CD4-positive, alpha-beta T cell treated with Interferon gamma for 1 hour (primary cell): Measurements from ENCODE around the gene CHIT1.
A peak's percentile ranks its signal among the peaks of the same experiment; 100 is the strongest.
"Not testable (repeated sequence)": the region's sequence is repeated elsewhere in the genome, so short reads cannot be mapped to it uniquely, and the experiment has no call there.

Experiments used
- DNase-seq: peaks from one replicate; pipeline ENCODE4 v3.0.0-alpha.2; 2020

Gene CHIT1

DNA sequence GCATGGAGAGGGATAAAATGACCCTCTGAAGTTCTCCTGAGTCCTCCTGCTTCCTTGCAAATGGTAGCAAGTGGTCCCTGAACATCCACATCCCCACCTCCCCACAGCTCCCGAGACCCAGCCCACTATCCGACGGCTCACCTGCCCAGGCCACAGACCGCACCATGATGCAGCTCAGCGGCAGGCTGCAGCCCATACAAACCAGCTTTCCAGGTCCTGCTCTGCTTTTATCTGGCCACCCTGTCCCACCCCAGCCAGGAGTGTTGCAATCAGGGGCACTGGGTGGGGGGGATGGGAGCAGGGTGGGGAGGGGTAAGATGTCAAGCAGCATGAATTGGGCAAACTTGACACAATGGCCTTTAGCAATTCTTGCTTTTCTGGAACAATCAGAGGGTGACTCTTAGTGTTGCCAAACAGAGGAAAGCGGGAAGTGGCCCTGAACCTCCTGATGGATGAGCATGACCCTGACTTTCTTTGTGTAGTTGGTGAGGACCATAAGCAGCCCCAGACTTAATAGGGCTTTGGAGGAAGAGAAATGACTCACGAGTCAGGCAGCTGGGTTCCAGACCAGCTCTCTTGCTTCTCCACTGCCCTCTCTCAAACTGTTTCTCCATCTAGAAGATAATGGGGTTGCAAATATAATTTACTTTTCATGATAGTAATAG lies at the start of gene CHIT1:
Gene CHIT1 (minus strand): TSS at position 203 of the 665 bp plus-strand sequence. CDS start 37 bp downstream, at position 166.
- DNase-seq = no peak

DNA sequence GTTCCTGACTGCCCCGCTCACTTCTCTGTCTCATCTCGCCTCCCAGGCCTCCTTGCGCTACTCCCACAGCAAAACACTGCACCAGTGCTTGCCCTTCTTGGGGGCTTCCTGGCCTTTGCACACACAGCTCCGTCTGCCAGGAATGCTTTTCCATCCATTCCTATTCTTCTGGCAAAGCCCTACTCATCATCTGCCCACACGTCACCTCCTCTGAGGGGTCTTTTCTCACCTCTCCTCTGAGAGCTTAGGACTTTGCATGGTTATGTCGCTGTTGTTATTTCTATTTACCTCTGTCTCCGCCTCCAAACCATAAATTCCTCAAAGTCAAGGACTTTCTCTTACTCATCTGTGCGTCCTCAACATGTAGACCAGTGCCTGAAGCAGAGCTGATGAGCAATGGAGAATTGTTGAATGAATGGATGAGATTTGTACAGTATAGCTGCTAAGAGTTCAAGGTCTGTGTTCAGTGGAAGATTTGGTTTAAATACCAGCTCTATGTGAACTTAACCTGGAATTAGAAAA lies 49.5 kb upstream of the CHIT1 start:
- DNase-seq = no peak

DNA sequence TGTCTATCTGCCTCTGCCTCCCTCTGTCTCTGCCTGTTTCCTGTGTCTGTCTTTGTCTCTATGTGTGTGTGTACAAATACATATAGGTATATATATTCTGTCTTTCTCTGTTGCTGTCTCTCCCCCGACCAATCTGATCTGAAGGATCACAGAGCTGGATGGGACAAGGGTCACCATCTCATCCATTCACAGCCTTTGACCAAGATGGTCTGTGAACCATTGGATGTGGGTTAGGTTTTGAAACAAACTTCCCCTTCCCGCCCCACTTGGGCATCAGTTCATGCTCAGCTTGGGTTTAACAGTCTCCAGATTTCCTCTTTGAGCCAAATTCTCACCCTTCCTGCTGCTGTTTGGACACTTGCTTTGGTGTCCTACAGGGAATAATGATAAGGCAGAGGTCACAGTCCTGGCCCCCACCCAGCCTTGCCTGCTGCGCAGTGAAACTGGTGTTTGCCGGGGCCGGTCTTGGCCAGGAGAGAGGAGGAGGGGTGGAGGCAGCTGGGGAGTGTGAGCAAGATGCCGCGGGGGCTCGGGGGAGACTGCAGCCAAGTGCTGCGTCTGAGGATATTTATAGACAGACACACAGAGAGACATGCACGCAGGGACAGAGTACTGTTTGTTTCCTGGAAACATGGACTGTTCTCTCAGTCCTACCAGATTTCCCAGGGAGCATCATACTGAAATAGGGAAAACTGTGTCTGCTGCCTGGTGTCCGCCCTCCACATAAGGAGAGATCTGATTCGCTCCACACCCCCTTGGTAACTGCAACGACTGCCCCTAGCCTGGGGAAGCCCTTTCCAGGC lies 48.8 kb upstream of the CHIT1 start:
- peak; percentile 14 for DNase-seq

DNA sequence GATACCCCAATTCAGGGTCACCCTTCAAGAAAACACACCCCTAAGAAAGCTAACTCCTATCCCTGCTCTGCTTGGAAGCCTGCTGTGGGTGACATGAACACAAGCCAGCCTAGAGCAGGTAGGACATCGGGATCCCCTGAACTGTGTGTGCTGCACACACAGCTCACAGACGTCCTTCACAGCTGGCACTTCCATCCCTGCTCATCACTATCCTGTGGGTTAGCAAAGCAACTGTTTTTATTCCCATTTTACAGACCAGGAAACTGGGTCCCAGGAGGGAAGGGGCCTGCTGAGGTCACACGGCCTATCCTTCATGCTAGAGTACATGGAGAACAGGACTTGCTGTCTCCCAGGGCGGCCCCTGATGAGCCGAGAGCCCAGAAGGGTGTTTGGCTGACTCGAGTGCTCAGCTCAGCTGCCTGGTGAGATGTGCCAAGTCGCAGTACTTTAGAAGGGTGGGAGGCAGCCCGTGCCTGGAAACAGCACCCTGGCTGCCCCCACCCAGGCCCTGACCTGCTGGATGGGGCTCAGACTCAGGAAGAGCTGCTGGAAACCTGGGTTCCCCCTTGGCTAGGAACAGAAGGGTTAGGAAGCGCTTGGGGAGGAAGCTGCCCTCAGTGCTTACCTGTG lies 47.6 kb upstream of the CHIT1 start:
- no peak for DNase-seq

DNA sequence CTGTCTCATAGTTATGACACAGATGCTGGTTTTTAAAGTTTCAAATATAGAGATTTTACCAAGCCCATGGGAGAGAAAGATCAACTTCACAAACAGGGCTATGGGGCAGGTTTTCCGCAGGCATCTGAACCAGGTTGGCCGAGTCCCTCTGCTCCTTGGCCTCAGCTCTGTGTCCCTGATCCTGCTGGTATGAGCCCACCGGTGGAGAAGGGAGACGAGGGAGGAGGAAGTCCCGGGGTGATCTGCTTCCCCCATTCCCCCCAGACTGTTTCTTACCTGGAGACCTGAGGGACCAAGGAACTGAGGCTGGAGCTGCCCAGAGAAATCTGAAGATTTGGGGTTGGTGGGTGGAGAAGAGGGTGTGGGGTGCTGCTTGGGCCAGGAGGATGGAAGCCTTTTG lies 46.9 kb upstream of the CHIT1 start:
- no peak for DNase-seq

DNA sequence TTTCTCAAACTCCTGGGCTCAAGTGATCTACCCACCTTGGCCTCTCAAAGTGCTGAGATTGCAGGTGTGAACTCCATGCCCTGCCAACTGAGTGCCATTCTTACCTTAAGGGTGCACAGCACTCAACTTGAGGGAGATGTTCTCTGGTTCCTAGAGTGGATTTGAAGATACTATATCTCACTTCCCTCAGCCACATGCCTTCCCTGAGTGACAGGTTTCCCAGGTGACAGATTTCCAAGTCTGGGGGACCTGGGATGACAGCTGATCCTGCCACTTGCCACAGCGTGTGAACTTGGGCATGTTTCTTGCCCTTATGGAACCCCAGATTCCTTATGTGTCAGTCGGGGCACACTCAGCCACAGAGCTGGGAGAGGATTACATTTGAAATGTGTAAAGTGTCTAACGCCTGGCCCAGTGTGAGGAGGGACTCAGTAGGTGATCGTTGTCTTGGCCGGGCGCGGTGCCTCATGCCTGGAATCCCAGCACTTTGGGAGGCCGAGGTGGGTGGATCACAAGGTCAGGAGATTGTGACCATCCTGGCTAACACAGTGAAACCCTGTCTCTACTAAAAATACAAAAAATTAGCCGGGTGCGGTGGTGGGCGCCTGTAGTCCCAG lies 46.3 kb upstream of the CHIT1 start:
- no peak for DNase-seq

DNA sequence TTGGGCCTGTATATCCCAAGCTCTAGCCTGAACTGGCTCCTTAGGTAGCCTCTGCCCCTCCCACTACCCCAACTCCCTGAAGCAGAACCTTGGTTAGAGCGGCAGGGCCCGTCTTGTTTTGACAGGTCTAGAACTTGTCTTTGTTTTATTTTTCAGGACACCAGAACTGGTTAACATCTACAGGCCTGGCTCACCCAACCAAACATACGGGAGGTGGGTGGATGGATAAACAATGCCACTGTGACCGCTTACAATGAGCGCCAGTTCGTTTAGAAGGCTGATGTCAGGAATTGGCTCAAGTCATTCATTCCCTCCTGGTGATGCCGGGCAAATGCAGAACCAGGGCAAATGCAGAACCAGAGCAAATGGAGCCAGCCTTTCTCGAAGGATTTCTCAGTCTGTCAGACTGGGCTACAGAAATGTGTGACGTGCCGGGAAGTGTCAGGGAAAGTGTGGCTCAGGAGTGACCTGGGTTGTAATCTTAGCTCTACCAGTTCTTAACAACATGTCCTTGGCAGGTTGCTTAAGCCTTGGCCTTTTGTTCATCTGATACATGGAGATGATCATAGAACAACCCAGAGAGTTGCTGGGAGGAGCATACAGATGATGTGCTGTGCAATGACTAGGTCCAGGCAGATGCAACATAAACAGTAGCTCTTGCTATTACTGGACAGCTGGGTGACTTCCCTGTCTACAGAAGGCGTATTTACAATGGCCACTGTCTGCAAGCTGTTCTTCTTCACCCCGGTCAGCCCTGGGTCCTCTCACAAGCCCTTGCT lies 45.3 kb upstream of the CHIT1 start:
- no peak for DNase-seq

DNA sequence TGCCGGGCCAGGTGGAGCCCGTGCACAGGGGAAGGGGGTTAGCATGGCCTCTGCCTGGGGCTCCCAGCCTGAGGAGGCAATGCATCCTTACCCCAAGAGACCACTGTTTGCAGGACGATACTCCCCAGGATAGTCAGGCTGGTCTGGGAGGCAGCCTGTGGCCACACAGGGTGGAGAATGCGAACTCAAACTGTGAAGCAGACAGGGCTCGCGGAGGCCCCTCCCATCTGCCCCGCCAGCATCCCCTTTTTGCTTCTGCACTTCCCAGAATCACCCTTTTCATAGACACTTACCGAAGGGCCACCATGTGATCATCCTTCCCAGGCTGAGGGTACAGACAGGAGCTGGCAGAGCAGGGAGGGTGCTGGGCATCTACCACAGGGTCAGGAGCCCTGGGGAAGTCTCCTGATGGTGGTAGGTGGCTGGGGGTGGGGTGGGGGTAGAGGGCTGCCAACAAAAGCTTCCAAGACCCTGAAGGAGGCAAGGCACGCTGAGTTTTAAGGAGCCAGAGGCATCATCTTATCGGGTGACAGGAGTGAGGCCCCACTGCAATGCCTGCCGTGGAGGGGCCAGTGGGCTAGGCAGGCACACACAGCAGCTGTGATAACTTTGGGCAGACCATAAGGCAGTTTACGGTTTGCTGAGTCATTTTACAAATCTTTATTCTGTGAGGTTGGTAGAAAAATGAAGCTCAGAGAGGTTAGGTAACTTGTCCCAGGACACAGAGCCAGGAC lies 44.6 kb upstream of the CHIT1 start:
- peak; percentile 60 for DNase-seq

DNA sequence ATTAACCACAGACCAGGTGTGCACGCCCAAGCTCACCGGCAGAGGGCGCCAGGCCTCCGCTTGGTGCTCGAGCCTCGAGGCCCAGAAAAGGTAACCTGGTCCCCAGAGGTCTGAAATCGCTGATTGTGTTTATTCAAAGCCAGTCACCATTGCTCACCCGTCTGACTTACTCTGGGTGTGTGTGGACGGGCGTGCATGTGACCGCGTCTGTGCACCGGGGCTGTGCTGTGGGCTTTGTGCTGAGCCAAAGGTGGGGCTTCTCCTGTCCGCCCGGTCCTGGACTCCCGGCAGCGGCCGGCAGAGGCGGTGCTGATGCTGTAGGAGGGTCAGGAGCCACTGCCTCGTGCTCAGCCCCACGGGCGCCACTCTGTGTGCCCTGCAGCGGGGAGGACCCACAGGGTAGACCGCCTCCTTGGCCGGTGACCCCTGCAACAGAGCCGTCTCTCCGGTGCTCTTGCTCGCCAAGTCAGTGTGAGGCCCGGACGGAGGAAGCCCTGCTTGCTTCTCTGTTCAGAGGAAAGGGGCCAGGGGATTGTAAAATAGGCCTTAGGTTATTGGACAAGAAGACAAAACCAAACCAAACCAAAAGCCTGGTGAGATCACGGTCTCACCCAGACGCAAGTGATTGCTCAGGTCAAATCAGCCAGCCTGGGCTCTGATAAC lies 43.9 kb upstream of the CHIT1 start:
- peak; percentile 89 for DNase-seq

DNA sequence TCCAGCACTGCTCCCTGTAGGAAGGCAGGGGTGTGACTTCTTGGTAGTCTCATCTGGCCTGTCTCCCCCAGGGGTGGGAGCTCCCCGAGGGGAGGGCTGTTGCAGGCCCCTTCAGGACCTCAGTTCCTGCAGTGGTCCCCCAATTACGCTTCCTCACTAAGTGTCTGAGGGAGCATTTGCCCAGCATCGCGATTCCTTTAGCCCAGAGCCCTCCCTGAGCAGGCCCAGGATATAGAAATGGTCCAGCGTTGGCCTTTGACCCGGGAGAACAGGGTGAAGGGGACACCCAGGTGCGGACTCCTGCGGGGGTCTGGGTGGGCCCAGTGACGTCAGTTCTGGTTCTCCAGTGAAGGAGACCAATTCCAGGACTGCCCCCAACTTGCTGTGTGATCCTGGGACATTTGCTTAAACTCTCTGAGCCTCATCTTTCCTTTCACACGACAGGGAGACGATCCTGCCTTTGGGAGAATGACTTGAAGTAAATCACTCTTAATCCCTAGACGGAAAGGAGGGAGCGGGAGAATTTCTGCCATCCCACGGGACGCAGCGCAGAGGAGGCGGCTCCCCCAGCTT lies 43.2 kb upstream of the CHIT1 start:
- no peak for DNase-seq

DNA sequence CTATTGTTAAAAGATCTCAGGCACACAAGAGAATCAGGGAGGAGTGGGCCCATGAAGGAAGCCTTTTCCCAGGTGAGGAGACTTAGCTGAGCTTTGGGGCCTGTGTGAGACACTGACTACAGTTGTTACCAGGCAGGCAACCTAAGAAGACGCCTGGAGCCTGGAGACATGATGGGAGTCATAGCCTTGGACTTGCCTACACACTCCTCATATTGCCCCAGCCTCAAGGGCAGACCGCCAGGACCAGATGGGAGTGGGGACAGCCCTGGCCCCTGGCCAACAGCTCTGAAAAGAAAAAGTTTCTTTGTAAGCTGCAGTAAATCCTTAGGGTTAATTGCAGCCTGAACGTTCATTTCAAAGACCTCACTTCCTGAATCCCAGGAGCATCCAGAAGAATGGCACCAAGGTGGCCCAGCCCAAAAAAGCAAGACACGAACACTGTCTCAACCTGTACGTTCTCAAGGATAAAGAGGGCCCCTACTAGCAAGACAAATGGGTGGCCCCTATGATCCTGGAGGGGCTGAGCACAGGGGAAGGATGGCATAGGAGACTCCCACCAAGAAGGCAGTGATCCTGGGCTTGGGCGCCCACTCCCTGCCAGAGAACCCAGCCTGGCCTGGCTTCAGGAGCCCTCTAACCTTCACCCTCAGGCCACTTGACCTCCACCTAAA lies 42.6 kb upstream of the CHIT1 start:
- DNase-seq = no peak

DNA sequence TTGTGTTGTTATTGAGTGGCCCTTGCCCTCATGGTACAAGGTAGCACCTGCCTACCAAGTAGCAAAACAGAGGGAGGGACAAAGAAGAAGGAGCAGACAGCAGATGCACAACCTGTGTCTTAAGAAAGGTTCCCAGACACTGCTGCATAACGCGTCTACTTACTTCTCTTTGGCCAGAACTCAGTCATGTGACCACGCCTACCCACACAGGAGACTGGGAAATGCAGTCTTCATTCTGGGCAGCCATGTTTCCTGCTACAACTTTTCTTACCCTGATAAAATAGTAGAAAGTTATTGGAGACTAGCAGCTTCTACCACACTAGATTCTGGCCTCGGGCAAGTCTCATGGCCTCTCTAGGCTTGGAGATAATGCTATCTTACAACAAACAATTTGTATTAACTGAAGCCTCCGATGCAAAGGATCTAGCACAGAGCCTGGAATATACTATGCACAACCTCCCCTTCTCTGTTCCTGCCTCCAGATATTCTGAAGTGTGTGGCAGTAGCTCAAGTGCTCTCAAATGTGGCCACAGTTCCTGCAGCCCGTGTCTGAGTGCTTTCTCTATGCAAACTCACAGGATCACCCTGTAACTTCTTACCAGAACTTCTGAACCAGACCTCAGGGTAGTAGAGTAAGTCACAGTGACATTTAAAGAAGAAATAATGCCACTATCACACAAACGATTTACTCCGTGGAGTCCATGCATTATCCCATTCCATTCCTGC lies 41.7 kb upstream of the CHIT1 start:
- peak; percentile 76 for DNase-seq

DNA sequence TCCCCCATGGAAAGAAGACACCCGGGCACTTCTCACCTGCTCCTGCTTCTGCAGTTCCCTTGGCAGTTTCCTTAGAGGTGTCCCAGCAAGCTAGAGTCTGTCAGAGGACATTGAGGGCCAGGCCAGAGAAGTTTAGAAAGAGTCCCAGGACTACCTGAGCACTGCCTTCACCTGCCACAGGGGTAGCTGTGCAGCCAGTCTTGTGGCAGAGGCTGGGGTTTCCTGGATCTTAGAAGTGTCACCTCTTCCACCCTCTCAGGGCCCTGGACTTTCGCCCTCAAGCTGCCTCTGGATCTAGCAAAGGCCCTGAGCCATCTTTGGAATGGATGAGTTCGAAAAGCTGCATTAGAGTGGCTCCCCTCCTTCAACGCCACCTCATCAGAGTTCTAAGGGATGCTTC lies 41.0 kb upstream of the CHIT1 start:
- DNase-seq = no peak

DNA sequence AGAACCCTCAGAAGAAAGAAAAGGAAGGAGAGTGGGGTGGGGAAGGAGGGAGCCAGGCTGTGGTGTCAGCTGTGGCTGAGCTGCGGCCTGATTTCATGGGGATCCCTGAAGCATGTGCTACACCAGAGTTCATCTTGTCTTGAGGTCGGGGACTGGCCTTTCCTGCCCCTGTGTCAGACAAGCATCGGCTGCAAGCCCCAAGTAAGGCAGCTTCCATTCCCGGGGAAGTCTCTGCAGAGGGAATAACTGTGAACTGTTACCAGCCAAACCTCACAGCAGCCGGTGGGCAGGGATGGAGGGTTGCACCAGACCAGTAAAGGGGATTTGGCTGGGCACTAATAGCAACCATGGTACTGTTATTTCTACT lies 40.2 kb upstream of the CHIT1 start:
- DNase-seq = no peak

DNA sequence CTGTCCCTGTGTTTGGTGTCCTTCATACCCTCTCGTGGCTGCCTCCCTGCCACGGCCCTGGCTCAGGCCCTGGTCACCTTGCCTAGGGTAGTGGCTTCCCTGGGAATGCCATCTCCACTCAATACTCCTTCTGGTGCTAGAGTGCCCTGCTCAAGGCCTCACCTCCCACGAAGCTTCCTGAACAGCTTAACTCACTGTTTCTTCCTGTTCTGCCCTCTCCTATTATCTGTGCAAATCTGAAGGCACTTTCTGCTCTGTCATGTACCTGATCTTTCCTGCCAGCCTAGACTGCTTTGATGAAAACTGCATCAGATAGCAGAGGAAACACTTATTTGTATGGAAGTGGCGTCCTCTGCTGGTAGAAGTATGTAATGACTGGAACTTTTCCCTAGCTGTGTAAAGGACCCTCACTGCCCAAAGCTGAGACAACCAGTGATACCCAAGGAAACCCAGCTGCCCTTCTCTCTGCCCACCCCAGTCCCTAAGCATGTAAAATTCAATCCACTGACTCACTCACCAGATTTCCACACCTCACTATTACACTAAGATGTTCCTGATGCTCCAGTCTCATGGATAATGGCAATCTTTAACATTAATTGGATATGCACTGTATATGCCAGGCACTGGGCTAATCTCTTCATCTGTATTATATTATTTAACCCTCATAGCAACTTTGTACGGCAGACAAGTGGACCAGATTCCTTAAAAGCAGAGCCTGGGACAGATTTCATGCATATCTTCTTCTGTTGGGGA lies 39.6 kb upstream of the CHIT1 start:
- DNase-seq = peak; percentile 51

DNA sequence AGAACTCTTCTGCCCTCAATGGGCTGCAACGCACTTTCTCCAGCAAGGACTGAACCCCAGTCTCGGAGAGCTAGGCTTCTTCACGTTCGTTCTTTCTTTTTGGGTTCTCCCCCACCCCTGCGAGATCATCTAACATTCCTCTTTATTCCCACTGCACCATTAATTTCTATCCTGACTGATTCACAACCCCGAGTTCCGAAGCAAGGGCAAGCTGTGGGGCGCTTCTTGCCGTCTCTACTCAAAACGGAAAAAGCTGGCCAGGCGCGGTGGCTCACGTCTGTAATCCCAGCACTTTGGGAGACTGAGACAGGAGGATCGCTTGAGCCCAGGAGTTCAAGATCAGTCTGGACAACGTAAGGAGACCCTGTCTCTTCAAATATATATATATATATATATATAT lies 38.4 kb upstream of the CHIT1 start:
- no peak for DNase-seq

DNA sequence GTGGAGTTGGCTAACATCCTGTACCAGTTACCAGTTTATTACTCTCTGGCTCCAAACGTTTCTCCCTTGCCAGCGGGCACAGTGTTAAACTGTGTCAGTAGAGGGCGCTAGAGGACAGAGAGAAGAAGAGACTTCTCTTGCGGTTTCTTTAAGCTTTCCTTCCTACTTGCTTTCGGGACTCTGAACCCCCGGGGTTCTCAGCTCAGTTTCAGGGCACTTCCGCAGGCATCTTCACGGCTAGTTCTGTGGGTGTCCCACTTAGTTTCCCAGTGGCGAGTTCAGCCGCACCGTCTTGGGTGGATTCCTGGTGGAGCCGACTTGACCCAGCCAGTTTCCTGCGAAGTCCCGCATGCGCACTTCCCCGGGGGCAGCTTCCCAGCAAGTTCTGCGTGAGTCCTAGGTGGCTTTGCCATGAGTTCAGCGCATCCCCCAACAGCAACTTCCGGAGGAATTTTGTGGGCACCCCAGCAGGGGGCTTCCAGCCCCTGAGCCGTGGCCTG lies 37.9 kb upstream of the CHIT1 start:
- peak; percentile 78 for DNase-seq

DNA sequence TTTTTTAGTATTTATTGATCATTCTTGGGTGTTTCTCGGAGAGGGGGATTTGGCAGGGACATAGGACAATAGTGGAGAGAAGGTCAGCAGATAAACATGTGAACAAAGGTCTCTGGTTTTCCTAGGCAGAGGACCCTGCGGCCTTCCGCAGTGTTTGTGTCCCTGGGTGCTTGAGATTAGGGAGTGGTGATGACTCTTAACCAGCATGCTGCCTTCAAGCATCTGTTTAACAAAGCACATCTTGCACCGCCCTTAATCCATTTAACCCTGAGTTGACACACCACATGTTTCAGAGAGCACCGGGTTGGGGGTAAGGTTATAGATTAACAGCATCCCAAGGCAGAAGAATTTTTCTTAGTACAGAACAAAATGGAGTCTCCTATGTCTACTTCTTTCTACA lies 36.7 kb upstream of the CHIT1 start:
- DNase-seq = not testable (repeated sequence)

DNA sequence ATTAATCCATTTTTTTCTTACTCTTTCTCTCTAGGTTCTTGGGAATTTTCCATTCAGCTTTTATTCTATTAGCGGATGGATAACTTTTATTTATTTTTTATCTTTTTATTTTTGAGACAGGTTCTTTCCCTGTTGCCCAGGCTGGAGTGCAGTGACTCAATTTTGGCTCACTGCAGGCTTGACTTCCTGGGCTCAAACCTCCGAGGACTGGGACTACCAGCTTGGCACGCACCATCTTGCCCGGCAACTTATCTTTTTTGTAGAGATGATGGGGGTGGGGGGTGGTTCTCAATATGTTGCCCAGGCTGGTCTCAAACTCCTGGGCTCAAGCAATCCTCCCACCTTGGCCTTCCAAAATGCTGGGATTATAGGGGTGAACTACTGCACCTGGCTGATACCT lies 36.1 kb upstream of the CHIT1 start:
- no peak for DNase-seq
